Natural killer cell (primary cell): ENCODE data around the gene DAB2IP. TPM values are rescaled to one million over a fixed set of nuclear protein-coding genes. Genes with fewer than 3 reads are reported as not detected.

Experiments used
- ATAC-seq, 3 donors: fragments of 150-1000 bp in 2 of 3; fragments of 200-7000 bp in 1 of 3; cut with Tn5 transposase; 1 replicate in 1 of 3; 2 replicates in 2 of 3; pipeline ENCODE4 v1.10.0; 2021; ENCODE audit warnings: mild to moderate bottlenecking in 2 of 3, moderate library complexity in 2 of 3
- DNase-seq, 2 donors: peaks; one replicate each; pipeline versions ENCODE4 v3.0.0 to v3.0.0-alpha.2; 2013 to 2021; ENCODE audit warnings: mixed read lengths in 1 of 2
- H3K27ac ChIP-seq: one replicate; pipeline ENCODE4 v1.5.1; 2013; ENCODE audit warnings: mild to moderate bottlenecking, low read length
- H3K27me3 ChIP-seq: one replicate; pipeline ENCODE4 v1.6.1; 2013; ENCODE audit warnings: low read length; ENCODE audit not compliant: control insufficient read depth, insufficient read depth
- H3K36me3 ChIP-seq: one replicate; pipeline ENCODE4 v1.6.1; 2013; ENCODE audit warnings: low read length; ENCODE audit not compliant: control insufficient read depth, insufficient read depth
- H3K4me1 ChIP-seq: one replicate; pipeline ENCODE4 v1.6.1; 2013; ENCODE audit warnings: low read length; ENCODE audit not compliant: control insufficient read depth, insufficient read depth
- H3K4me3 ChIP-seq: one replicate; pipeline ENCODE4 v1.5.1; 2013; ENCODE audit warnings: low read length
- H3K9me3 ChIP-seq: one replicate; pipeline ENCODE4 v1.6.1; 2013; ENCODE audit warnings: low read length; ENCODE audit not compliant: control insufficient read depth, insufficient read depth
- H3K27ac Mint-ChIP-seq, 2 donors: one replicate each; pipeline ENCODE4 v1.8.0; 2022; ENCODE audit warnings: mild to moderate bottlenecking in 2 of 2, mixed read lengths in 2 of 2, moderate library complexity in 1 of 2
- H3K27me3 Mint-ChIP-seq, 2 donors: one replicate each; pipeline ENCODE4 v1.8.0; 2022; ENCODE audit warnings: low read depth in 2 of 2, mixed read lengths in 2 of 2
- H3K36me3 Mint-ChIP-seq: one replicate; pipeline ENCODE4 v1.8.0; 2022; ENCODE audit warnings: mixed read lengths
- H3K4me1 Mint-ChIP-seq, 2 donors: one replicate each; pipeline ENCODE4 v1.8.0; 2022; ENCODE audit warnings: mixed read lengths in 2 of 2
- H3K4me3 Mint-ChIP-seq: one replicate; pipeline ENCODE4 v1.8.0; 2022; ENCODE audit warnings: mild to moderate bottlenecking, moderate library complexity, mixed read lengths
- H3K9me3 Mint-ChIP-seq, 2 donors: one replicate each; pipeline ENCODE4 v1.8.0; 2022; ENCODE audit warnings: mixed read lengths in 2 of 2
- CTCF ChIP-seq: fragments of 200-600 bp; IDR thresholded peaks from one replicate; pipeline ENCODE4 v1.8.0; 2022; ENCODE audit warnings: antibody characterized with exemption
- WGBS: methylation state at CpG from one replicate; pipeline ENCODE4 v1.1.7; 2013; ENCODE audit warnings: missing lambda C conversion rate; ENCODE audit not compliant: insufficient coverage; 5-methylcytosine and 5-hydroxymethylcytosine counted together
- intact Hi-C: fragments of 100-400 bp; cut with micrococcal nuclease; formaldehyde crosslinking; loops from one replicate; pipeline ENCODE4 v1.14.2; 2022
- total RNA-seq, 4 donors: library from RNA; stranded (reverse); fragments of 120-200 nt in 1 of 4; gene quantifications; one replicate each; pipeline versions ENCODE4 v1.2.3 to v1.2.4, GENCODE V29; 2013 to 2022

Gene DAB2IP
- total RNA-seq, 3 donors from 2014 or later (not counting 1 experiment from before 2014, with no cell fraction given), result 0.19 to 2.5 TPM; not detected in 1

- H3K27ac Mint-ChIP-seq, result no peak overlapping the region
- H3K27me3 Mint-ChIP-seq, result peaks cover 10 to 29% of the 10 kb centered on the region in 2 donors
- H3K4me1 Mint-ChIP-seq, result no peaks in the 10 kb centered on the region
- no peak overlapping the region for H3K4me3 Mint-ChIP-seq
- WGBS, result 92% methylated on average over 5 of the region's 5 CpGs
- Histone ChIP-seq H3K9me3 (no peaks in the 10 kb centered on the region), H3K27ac (no peak overlapping the region), H3K4me1 (no peaks in the 10 kb centered on the region), H3K4me3 (no peak overlapping the region), H3K27me3 (no peaks in the 10 kb centered on the region), H3K36me3 (no peaks in the 10 kb centered on the region)
- DNase-seq (no peak), ATAC-seq (no peak)
- no peaks in the 10 kb centered on the region for H3K9me3 Mint-ChIP-seq
- intact Hi-C loops, result no loop called here
- TF ChIP-seq CTCF, result no peak
- no peaks in the 10 kb centered on the region for H3K36me3 Mint-ChIP-seq
Measured at GRCh38 chr9:121670431-121670830, 19.0 kb downstream of the DAB2IP start.

GRCh38 chr9:121671612-121672155 lies 20.2 kb downstream of the DAB2IP start:
- no peak overlapping the region for H3K27ac Mint-ChIP-seq
- H3K36me3 ChIP-seq, result no peaks in the 10 kb centered on the region
- no peaks in the 10 kb centered on the region for H3K9me3 Mint-ChIP-seq
- no peak overlapping the region for H3K27ac ChIP-seq
- ATAC-seq (no peak), DNase-seq (no peak)
- no peaks in the 10 kb centered on the region for H3K4me1 ChIP-seq
- no peak overlapping the region for H3K4me3 ChIP-seq
- intact Hi-C loops, result no loop called here
- WGBS, result 75% methylated on average over 3 of the region's 5 CpGs
- H3K36me3 Mint-ChIP-seq, result no peaks in the 10 kb centered on the region
- H3K27me3 ChIP-seq, result no peaks in the 10 kb centered on the region
- H3K9me3 ChIP-seq, result no peaks in the 10 kb centered on the region
- TF ChIP-seq CTCF, result no peak
- no peak overlapping the region for H3K4me3 Mint-ChIP-seq
- no peaks in the 10 kb centered on the region for H3K4me1 Mint-ChIP-seq
- H3K27me3 Mint-ChIP-seq, result peaks cover 10 to 27% of the 10 kb centered on the region in 2 donors

GRCh38 chr9:121672213-121672612 lies 20.8 kb downstream of the DAB2IP start:
- H3K9me3 ChIP-seq, result no peaks in the 10 kb centered on the region
- intact Hi-C loops, result no loop called here
- no peaks in the 10 kb centered on the region for H3K9me3 Mint-ChIP-seq
- no peak for TF ChIP-seq CTCF
- peaks cover 10 to 27% of the 10 kb centered on the region in 2 donors for H3K27me3 Mint-ChIP-seq
- H3K4me3 Mint-ChIP-seq, result no peak overlapping the region
- no peaks in the 10 kb centered on the region for H3K27me3 ChIP-seq
- H3K36me3 ChIP-seq, result no peaks in the 10 kb centered on the region
- DNase-seq (no peak), ATAC-seq (no peak)
- H3K27ac Mint-ChIP-seq, result no peak overlapping the region
- no peaks in the 10 kb centered on the region for H3K4me1 ChIP-seq
- H3K4me3 ChIP-seq, result no peak overlapping the region
- H3K36me3 Mint-ChIP-seq, result no peaks in the 10 kb centered on the region
- H3K27ac ChIP-seq, result no peak overlapping the region
- WGBS, result 91% methylated on average over 7 of the region's 7 CpGs
- no peaks in the 10 kb centered on the region for H3K4me1 Mint-ChIP-seq

- H3K4me3 Mint-ChIP-seq, result no peak overlapping the region
- no peak for DNase-seq
- no peak for ATAC-seq
- no peaks in the 10 kb centered on the region for H3K4me1 Mint-ChIP-seq
- Histone ChIP-seq H3K36me3 (no peaks in the 10 kb centered on the region), H3K4me1 (no peaks in the 10 kb centered on the region), H3K9me3 (no peaks in the 10 kb centered on the region), H3K27ac (no peak overlapping the region), H3K27me3 (no peaks in the 10 kb centered on the region), H3K4me3 (no peak overlapping the region)
- H3K9me3 Mint-ChIP-seq, result no peaks in the 10 kb centered on the region
- 100% methylated on average over 1 of the region's 1 CpG for WGBS
- no peak for TF ChIP-seq CTCF
- intact Hi-C loops, result no loop called here
- no peaks in the 10 kb centered on the region for H3K36me3 Mint-ChIP-seq
- H3K27ac Mint-ChIP-seq, result no peak overlapping the region
- peaks cover 10 to 22% of the 10 kb centered on the region in 2 donors for H3K27me3 Mint-ChIP-seq
Measured at GRCh38 chr9:121672986-121673385, 21.6 kb downstream of the DAB2IP start.
